ENCODE measurements around the gene TMPRSS12.
"Not testable (repeated sequence)": the region's sequence is repeated elsewhere in the genome, so short reads cannot be mapped to it uniquely, and the experiment has no call there.

The TMPRSS12 gene

DNA sequence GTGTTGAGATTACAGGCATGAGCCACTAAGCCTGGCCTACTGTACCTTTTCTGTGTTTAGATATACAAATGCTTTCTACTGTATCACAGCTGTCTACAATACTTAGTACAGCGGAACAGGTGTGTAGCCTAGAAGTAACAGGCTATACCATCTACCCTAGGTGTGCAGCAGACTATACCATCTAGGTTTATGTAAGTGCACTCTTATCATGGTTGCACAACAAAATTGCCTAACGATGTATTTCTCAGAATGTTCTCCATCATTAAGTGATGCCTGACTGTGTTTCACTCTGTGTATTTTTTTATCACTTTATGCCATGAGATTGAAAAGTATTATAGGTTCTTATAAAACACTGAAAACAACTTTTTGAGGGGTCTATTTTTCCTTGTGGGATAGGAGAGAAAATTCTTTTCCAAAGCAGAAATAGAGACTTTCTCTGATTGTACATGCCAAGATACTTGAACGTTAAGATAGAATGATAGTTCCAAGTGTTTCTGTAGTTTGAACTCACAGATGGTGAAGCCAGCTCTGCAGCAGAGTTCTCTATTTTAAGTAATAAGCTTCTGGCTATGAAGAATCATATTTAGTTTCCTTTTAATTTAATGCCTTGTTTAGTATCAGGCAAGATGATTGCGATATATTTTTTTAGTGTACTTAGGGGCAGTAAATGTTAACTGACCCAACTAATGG, 17.0 kb downstream of the TMPRSS12 start:
- DNase-seq: no peak

- no peak for DNase-seq
These were observed 19.6 kb downstream of the TMPRSS12 start for GRCh38 chr12:50862316-50862715.

DNA sequence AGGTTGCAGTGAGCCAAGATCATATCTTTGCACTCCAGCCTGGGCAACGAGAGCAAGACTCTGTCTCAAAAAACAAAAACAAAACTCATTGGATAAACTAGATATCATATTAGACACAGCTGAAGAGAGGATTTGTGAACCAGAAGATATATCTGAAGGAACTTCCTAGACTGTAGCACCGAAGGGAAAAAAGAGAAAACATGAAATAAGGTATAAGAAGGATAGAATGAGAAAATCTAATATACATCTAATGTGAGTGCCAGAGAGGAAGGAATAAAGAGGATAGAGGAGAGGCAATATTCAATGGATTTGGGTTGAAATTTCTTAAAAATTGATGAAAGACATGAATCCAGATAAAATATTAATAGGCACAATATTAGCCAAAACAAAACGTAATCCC, 22.5 kb downstream of the TMPRSS12 start:
- DNase-seq: no peak

GRCh38 chr12:50868881-50869280, 26.2 kb downstream of the TMPRSS12 start:
- not testable (repeated sequence) for DNase-seq

GRCh38 chr12:50882563-50882962, 39.8 kb downstream of the TMPRSS12 start:
- DNase-seq: no peak

GRCh38 chr12:50887191-50887590, 44.5 kb downstream of the TMPRSS12 start:
- DNase-seq: no peak

GRCh38 chr12:50888666-50889065, 45.9 kb downstream of the TMPRSS12 start:
- DNase-seq: no peak

DNA sequence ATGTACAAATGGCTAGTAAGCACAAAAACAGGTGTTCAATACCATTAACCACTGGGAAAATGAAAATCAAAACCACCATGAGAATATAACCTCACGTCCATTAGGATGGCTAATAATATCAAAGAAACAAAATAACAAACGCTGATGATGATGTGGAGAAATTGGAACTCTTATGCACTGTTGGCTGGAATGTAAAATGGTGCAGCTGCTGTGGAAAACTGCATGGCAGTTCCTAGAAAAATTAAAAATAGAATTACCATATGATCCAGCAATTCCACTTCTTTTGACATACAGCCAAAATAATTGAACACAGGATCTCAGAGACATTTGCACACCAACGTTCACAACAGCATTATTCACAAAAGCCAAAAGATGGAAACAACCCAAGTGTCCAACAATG, 51.5 kb downstream of the TMPRSS12 start:
- no peak for DNase-seq

GRCh38 chr12:50901685-50902113, 59.0 kb downstream of the TMPRSS12 start:
- DNase-seq: no peak

DNA sequence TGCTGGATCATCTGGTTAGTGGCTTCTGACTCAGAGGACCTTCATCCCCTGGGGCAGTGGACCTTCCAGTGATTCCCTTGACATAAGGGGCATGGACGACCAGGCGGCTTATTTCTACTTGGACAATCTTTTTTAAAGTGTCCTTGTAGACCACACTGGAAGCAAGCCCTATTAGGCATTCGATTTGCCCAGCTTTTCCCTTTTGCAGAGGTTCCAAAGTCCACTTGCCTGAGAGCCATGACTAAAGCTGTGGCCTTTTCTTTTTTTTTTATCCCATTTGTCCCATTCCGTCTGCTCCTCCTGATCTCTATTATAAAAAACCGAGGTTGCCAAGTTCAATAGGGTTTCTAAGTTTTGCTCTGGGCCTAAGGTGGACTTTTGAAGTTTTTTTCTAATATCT, 65.8 kb downstream of the TMPRSS12 start:
- DNase-seq: not testable (repeated sequence)

GRCh38 chr12:50912361-50912760, 69.6 kb downstream of the TMPRSS12 start:
- DNase-seq: not testable (repeated sequence)

GRCh38 chr12:50913224-50913623, 70.5 kb downstream of the TMPRSS12 start:
- DNase-seq: no peak

GRCh38 chr12:50914872-50915484, 72.3 kb downstream of the TMPRSS12 start:
- no peak for DNase-seq

DNA sequence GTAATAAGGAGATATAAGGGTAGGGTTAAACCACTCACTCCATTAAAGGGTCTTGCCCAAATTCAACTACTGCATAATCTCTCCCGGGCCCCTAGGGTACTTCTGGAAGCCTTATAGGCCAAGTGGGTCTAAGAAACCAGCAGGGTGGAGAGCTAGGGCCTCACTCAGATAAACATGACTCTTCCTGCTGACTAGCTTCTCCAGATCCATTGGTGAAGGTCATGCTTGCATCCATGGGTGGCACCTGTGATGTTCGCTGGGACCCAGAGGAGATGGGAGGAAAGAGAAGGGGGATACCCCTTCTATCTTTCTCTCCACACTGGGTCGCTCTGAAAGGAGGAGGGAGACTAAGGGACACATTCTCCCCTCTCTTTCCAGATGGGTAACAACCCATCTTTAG, 73.6 kb downstream of the TMPRSS12 start:
- no peak for DNase-seq

- no peak for DNase-seq
These were observed 76.0 kb downstream of the TMPRSS12 start for GRCh38 chr12:50918584-50919316.

- DNase-seq: no peak
These were observed 80.1 kb downstream of the TMPRSS12 start for GRCh38 chr12:50922820-50923219.

- no peak for DNase-seq
These were observed 80.8 kb downstream of the TMPRSS12 start for GRCh38 chr12:50923361-50924130.

GRCh38 chr12:50924131-50924438, 81.4 kb downstream of the TMPRSS12 start:
- no peak for DNase-seq

DNA sequence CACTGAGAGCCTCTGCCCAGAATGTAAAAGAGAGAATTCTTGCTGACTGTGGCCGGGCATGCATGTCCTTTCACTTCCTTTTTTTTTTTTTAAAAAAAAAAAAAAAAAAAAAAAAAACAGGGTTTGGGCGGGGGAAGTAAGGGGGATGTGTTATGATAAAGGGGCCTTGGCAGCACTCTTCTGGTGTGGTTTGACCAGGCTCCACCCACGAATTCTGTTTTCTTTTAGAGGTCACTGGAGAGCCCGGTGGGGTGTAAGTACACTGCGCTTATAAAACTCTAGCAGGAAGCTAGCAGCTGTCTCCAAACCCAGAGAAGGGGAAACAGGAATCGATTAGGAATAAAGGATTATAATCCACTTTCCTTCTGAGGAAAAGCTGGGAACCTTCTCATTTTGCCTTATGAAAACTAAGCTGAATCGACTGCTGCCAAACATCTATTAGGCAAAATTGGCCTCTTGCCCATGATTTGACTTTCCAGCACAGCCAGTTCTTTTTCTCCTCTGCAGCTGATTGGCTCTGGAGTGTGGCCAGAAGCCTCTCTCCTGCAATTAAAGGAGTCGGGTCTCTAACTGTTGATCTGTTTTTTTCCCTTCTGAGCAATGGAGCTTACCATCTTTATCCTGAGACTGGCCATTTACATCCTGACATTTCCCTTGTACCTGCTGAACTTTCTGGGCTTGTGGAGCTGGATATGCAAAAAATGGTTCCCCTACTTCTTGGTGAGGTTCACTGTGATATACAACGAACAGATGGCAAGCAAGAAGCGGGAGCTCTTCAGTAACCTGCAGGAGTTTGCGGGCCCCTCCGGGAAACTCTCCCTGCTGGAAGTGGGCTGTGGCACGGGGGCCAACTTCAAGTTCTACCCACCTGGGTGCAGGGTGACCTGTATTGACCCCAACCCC, 82.0 kb downstream of the TMPRSS12 start:
- no peak for DNase-seq

- DNase-seq: no peak
These were observed 82.6 kb downstream of the TMPRSS12 start for GRCh38 chr12:50925342-50925651.

GRCh38 chr12:50925920-50926319, 83.2 kb downstream of the TMPRSS12 start:
- no peak for DNase-seq

- DNase-seq: no peak
These were observed 83.7 kb downstream of the TMPRSS12 start for GRCh38 chr12:50926415-50926814.

DNA sequence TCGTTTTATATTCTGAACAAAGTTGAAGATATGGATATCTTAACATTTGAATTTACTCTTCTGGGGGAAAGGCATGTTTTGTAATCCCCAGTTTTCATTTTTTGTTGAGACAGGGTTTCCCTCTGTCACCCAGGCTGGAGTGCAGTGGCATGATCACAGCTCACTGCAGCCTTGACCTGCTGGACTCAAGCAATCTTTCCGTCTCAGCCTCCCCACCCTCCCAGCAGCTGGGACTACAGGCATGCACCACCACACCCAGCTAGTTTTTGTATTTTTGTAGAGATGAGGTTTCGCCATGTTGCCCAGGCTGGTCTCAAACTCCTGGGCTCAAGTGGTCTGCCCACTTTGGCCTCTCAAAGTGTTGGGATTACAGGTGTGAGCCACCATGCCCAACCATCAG, 84.2 kb downstream of the TMPRSS12 start:
- DNase-seq: not testable (repeated sequence)

Data from activated T-cell treated with anti-CD3 and anti-CD28 coated beads for 4 hours (primary cell).